ENCODE results near the gene CEP19.

DNA sequence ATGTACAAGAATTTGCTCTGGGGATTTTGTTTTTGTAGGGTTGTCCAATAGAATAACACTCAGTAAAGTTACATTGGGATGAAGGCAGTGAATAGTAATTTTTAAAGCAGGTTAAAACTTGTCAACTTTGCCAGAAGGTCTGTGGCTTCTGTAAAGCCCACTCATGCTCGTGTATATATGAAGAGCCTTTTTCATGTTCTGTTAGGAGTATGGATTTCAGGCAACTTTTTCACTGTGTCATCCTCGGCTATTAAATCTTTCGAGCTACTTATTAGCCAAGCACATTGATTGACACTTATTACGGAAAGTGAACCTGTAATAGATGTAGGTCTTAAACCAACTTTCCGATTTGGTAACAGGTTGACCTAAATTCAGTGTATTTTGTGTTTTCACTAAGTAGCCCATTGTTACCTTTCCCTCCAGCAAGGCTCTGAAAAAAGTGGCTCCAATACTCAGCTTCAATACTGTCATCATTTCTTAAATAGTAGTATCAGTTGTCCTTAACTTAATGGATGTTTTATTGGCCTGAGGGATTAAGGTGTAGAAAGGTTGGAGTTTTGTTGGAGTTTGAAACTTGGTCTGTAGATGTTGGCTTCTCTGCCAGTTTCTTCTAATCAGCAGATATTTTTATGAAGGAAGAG lies 29.3 kb upstream of the CEP19 start:
- no peak for TF ChIP-seq EZH2phosphoT487 (IDR thresholded peaks at IDR 0.05; ENCODE audit: insufficient read depth, low read depth)
- TF ChIP-seq EZH2 (IDR thresholded peaks at IDR 0.05; ENCODE audit: insufficient read depth, poor library complexity, severe bottlenecking): no peak
